UCSD-AML1 (cell line): ENCODE data around the gene ELMO1.

Experiments
- DNase-seq: peaks from one replicate; lab custom pipeline; 2025; ENCODE audit not compliant: unreplicated experiment; lab: John Stamatoyannopoulos, UW

Gene ELMO1

GRCh38 chr7:36937754-36938563 lies 510.7 kb downstream of the ELMO1 start:
- no peak for DNase-seq

- DNase-seq, result no peak
These were observed 516.8 kb downstream of the ELMO1 start for GRCh38 chr7:36931892-36932291.

GRCh38 chr7:36929791-36930190 lies 518.9 kb downstream of the ELMO1 start:
- no peak for DNase-seq

GRCh38 chr7:36928718-36929117 lies 519.9 kb downstream of the ELMO1 start:
- no peak for DNase-seq

GRCh38 chr7:36928311-36928710 lies 520.4 kb downstream of the ELMO1 start:
- no peak for DNase-seq

GRCh38 chr7:36925691-36926090 lies 523.0 kb downstream of the ELMO1 start:
- no peak for DNase-seq

GRCh38 chr7:36925207-36925606 lies 523.5 kb downstream of the ELMO1 start:
- DNase-seq, result no peak

GRCh38 chr7:36923943-36924436 lies 524.7 kb downstream of the ELMO1 start:
- no peak for DNase-seq

- no peak for DNase-seq
These were observed 525.5 kb downstream of the ELMO1 start for GRCh38 chr7:36923185-36923584.

GRCh38 chr7:36920433-36920832 lies 528.2 kb downstream of the ELMO1 start:
- no peak for DNase-seq

GRCh38 chr7:36919738-36920137 lies 528.9 kb downstream of the ELMO1 start:
- DNase-seq, result no peak

- no peak for DNase-seq
These were observed 530.1 kb downstream of the ELMO1 start for GRCh38 chr7:36918591-36918990.

GRCh38 chr7:36916619-36917018 lies 532.0 kb downstream of the ELMO1 start:
- DNase-seq, result no peak

GRCh38 chr7:36916116-36916515 lies 532.5 kb downstream of the ELMO1 start:
- no peak for DNase-seq

- no peak for DNase-seq
These were observed 536.9 kb downstream of the ELMO1 start for GRCh38 chr7:36911788-36912187.

- DNase-seq, result no peak
These were observed 537.8 kb downstream of the ELMO1 start for GRCh38 chr7:36910859-36911258.

GRCh38 chr7:36910401-36910800 lies 538.3 kb downstream of the ELMO1 start:
- DNase-seq, result no peak

- no peak for DNase-seq
These were observed 541.6 kb downstream of the ELMO1 start for GRCh38 chr7:36906956-36907635.

GRCh38 chr7:36906448-36906847 lies 542.2 kb downstream of the ELMO1 start:
- DNase-seq, result no peak

- DNase-seq, result no peak
These were observed 542.8 kb downstream of the ELMO1 start for GRCh38 chr7:36905841-36906240.

GRCh38 chr7:36904802-36905201 lies 543.9 kb downstream of the ELMO1 start:
- no peak for DNase-seq

GRCh38 chr7:36904101-36904500 lies 544.6 kb downstream of the ELMO1 start:
- no peak for DNase-seq
